C4-2B (cell line): ENCODE measurements around the gene KLHDC8A.

ENCODE experiments used
- ZFX ChIP-seq: fragments of 450-650 bp; IDR thresholded peaks from 2 replicates; pipeline ENCODE4 v1.6.1; 2017
- TF ChIP-seq, protein P1 (sequence below): fragments of 450-650 bp; conservative IDR thresholded peaks from 2 replicates; pipeline ENCODE4 v1.5.1; 2017; ENCODE audit warnings: mild to moderate bottlenecking

DNA sequence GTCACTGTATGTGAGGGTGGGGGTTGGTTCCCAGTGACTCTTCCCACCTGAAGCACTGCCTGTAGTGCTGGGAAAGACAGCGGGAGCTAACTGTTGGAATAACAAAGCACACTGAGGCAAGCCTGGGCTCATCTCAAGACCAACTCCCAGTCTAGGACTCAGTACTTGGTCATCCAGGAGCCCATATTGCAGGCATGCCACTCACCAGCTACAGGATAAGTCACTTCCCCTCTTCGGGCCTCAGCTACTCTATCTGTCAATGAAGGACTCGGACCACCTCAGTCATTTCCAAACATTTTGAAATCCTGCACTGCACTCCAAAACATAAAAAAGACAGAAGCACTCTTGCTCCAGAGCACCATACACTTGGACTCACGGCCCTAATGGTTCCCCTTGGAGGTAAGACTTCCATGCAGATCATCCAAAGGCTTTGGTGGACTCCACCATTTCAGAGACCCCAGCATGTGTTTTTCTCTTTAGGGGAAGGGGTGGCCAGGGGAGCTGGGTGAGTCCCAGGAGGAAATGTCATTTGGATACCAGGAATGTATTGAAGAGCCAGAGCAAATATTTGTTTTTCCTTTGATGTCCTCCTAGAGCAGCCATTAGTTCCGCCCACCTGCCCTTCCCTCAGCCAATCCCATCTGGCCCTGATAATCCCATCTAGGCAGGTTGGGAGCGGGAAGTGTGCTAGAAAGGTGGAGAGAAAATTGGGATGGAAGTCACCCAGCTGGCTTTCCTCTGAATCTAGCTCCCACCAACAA lies 38.3 kb downstream of the KLHDC8A start:
- TF ChIP-seq, protein P1, sequence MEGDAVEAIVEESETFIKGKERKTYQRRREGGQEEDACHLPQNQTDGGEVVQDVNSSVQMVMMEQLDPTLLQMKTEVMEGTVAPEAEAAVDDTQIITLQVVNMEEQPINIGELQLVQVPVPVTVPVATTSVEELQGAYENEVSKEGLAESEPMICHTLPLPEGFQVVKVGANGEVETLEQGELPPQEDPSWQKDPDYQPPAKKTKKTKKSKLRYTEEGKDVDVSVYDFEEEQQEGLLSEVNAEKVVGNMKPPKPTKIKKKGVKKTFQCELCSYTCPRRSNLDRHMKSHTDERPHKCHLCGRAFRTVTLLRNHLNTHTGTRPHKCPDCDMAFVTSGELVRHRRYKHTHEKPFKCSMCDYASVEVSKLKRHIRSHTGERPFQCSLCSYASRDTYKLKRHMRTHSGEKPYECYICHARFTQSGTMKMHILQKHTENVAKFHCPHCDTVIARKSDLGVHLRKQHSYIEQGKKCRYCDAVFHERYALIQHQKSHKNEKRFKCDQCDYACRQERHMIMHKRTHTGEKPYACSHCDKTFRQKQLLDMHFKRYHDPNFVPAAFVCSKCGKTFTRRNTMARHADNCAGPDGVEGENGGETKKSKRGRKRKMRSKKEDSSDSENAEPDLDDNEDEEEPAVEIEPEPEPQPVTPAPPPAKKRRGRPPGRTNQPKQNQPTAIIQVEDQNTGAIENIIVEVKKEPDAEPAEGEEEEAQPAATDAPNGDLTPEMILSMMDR = no peak
- TF ChIP-seq ZFX = no peak
